GM18511 (cell line): ENCODE results near the gene SLC12A1.
A peak's percentile ranks its signal among the peaks of the same experiment; 100 is the strongest.

Source experiments
- ATAC-seq: cut with Tn5 transposase; IDR thresholded peaks from one replicate; pipeline ENCODE4 v1.9.1; 2021; ENCODE audit warnings: mild to moderate bottlenecking, moderate library complexity; ENCODE audit not compliant: unreplicated experiment

The SLC12A1 gene

DNA sequence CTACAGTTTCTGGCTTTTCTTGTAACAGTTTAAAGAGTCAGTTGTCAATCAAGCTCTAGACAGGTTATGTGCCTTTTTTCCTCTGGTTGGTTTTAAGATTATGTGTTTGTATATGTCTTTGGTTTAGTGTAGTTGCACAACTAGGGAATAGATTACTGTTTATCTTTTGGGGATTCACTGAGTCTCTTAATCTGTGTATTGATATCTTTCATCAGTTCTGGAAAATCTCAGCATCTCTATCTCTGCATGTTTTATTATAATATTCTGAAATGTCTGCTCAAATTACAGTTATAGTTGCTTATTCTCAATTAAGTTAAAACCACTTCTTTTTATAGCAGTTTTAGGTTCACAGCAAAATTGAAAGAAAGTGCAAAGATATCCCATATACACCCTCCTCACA, 139.4 kb downstream of the SLC12A1 start:
- ATAC-seq: no peak

DNA sequence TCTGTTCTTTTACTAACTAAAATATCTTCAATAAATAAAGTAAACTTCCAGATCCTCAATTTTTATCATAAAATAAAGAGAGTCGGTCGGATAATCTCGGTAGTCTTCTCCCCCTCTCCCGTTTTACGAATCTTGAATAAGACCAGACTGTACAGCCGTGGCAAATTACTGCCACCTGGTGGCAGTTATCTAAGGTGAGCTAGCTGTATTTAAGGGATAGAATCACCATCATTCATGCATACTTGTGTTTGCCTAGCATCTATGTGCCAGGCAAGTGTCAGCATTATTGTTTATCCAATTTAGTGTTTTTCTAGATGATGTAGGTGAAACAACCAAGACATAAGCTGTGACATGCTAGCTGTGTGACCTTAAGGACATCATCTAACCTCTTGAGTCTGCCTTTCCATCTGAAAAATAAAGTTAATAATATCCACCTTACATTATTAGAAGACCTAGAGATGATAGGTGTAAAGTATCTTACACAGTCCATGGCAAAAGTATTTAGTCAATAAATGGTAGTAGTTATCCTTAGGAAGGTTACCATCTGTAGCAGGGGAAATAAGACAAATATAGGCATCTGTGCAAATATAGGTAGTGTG, 146.5 kb downstream of the SLC12A1 start:
- ATAC-seq: peak; percentile 82
